Measurements from ENCODE around the gene HOMER2.

- TF ChIP-seq, protein P1, sequence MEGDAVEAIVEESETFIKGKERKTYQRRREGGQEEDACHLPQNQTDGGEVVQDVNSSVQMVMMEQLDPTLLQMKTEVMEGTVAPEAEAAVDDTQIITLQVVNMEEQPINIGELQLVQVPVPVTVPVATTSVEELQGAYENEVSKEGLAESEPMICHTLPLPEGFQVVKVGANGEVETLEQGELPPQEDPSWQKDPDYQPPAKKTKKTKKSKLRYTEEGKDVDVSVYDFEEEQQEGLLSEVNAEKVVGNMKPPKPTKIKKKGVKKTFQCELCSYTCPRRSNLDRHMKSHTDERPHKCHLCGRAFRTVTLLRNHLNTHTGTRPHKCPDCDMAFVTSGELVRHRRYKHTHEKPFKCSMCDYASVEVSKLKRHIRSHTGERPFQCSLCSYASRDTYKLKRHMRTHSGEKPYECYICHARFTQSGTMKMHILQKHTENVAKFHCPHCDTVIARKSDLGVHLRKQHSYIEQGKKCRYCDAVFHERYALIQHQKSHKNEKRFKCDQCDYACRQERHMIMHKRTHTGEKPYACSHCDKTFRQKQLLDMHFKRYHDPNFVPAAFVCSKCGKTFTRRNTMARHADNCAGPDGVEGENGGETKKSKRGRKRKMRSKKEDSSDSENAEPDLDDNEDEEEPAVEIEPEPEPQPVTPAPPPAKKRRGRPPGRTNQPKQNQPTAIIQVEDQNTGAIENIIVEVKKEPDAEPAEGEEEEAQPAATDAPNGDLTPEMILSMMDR (conservative IDR thresholded peaks at IDR 0.05; ENCODE audit: low read depth, low read length): no peak
- TF ChIP-seq RCOR1 (IDR thresholded peaks at IDR 0.05; ENCODE audit: insufficient replicate concordance, low read length): no peak
- no peak for TF ChIP-seq POLR2A (IDR thresholded peaks at IDR 0.05; ENCODE audit: low read depth, low read length)
- no peak for TF ChIP-seq RFX5 (IDR thresholded peaks at IDR 0.05; ENCODE audit: low read depth, low read length)
- no peak for TF ChIP-seq MAFK (IDR thresholded peaks at IDR 0.05; ENCODE audit: low read depth, low read length)
- no peak for TF ChIP-seq USF2 (IDR thresholded peaks at IDR 0.05; ENCODE audit: low read depth, low read length)
- TF ChIP-seq MXI1 (IDR thresholded peaks at IDR 0.05; ENCODE audit: borderline replicate concordance, low read depth, low read length): no peak
- TF ChIP-seq RAD21 (IDR thresholded peaks at IDR 0.05; ENCODE audit: low read length): no peak
- TF ChIP-seq BHLHE40 (IDR thresholded peaks at IDR 0.05; ENCODE audit: low read depth, low read length): no peak
Observed at GRCh38 chr15:82922737-82923136, 29.8 kb downstream of the HOMER2 start.
